Lung (tissue), 12 donors: Measurements from ENCODE around the gene YWHAE. TPM values are rescaled to one million over a fixed set of nuclear protein-coding genes. Genes with fewer than 3 reads are reported as not detected.
"Not testable (repeated sequence)": the region's sequence is repeated elsewhere in the genome, so short reads cannot be mapped to it uniquely, and the experiment has no call there.

Experiments
- ATAC-seq: fragments of 200-7000 bp; cut with Tn5 transposase; one replicate; pipeline ENCODE4 v1.9.1; 2020; ENCODE audit warnings: moderate number of reproducible peaks; ENCODE audit not compliant: insufficient read depth, low FRiP score
- DNase-seq, 3 donors: peaks; one replicate each; pipeline ENCODE4 v3.0.0-alpha.2; 2013 to 2017
- H3K27ac ChIP-seq, 2 donors: one replicate each; pipeline ENCODE4 v1.5.1; 2013; ENCODE audit warnings: mild to moderate bottlenecking in 2 of 2, moderate library complexity in 2 of 2, control low read depth in 1 of 2, inconsistent platforms in 1 of 2, low read depth in 1 of 2, low read length in 1 of 2
- H3K27me3 ChIP-seq, 3 donors: one replicate each; pipeline ENCODE4 v1.5.1; 2013; ENCODE audit warnings: low read length in 2 of 3; ENCODE audit not compliant: control insufficient read depth in 3 of 3, insufficient read depth in 3 of 3
- H3K36me3 ChIP-seq, 4 donors: one replicate each; pipeline ENCODE4 v1.5.1; 2013; ENCODE audit warnings: low read length in 4 of 4, mild to moderate bottlenecking in 1 of 4, moderate library complexity in 1 of 4; ENCODE audit not compliant: control insufficient read depth in 4 of 4, insufficient read depth in 4 of 4
- H3K4me1 ChIP-seq, 5 donors: one replicate each; pipeline ENCODE4 v1.5.1; 2013; ENCODE audit warnings: low read length in 5 of 5, mild to moderate bottlenecking in 2 of 5, moderate library complexity in 1 of 5; ENCODE audit not compliant: control insufficient read depth in 5 of 5, insufficient read depth in 5 of 5
- H3K4me3 ChIP-seq: one replicate; pipeline ENCODE4 v1.5.1; 2013; ENCODE audit warnings: mild to moderate bottlenecking, control low read depth, moderate library complexity
- H3K9ac ChIP-seq, 2 donors: one replicate each; pipeline ENCODE4 v1.5.1; 2013; ENCODE audit warnings: low read length in 2 of 2, control low read depth in 1 of 2; ENCODE audit not compliant: insufficient read depth in 1 of 2
- H3K9me3 ChIP-seq, 4 donors: one replicate each; pipeline ENCODE4 v1.5.1; 2013; ENCODE audit warnings: low read length in 3 of 4, mild to moderate bottlenecking in 1 of 4, moderate library complexity in 1 of 4; ENCODE audit not compliant: control insufficient read depth in 4 of 4, insufficient read depth in 3 of 4
- CTCF ChIP-seq: IDR thresholded peaks from 2 replicates; pipeline ENCODE4 v1.5.1; 2012; ENCODE audit warnings: mild to moderate bottlenecking; ENCODE audit errors: control extremely low read depth, extremely low read depth
- WGBS, 2 donors: extraction: QIAGEN DNeasy Blood & Tissue Kit; methylation state at CpG; one replicate each; pipeline ENCODE4 v1.1.7; 2013; 5-methylcytosine and 5-hydroxymethylcytosine counted together
- polyA plus RNA-seq, 2 donors: library from polyadenylated mRNA; stranded (reverse); fragments of 200-250 nt; gene quantifications; one replicate each; pipeline ENCODE4 v1.2.1, GENCODE V29; 2013
- total RNA-seq, 2 donors: library from RNA; depleted of rRNA in 1 of 2; stranded (reverse); fragments of >200 nt in 1 of 2; gene quantifications; one replicate each; pipeline ENCODE4 v1.2.1, GENCODE V29; 2014 to 2021
- donor health status: control.
- donor health status: control.
- donor health status: Bipolar disorder and iron deficiency.
- donor health status: healthy.
- donor health status: DM: yes; HTN: yes; CAD: no.

YWHAE gene
- total and polyA plus RNA-seq, 4 donors, result 348 to 432 (median 395) TPM

GRCh38 chr17:1313270-1314005 is 86.6 kb downstream of the YWHAE start:
- no peak for TF ChIP-seq CTCF
- no peak overlapping the region for H3K27ac ChIP-seq
- no peak for DNase-seq
- H3K4me3 ChIP-seq, result no peak overlapping the region
- no peak overlapping the region for H3K9ac ChIP-seq
- H3K4me1 ChIP-seq, result peaks cover 0 to 2% (median 0%) of the 10 kb centered on the region in 5 donors
- peaks cover 0 to 8% (median 4%) of the 10 kb centered on the region in 3 donors for H3K27me3 ChIP-seq
- ATAC-seq, result no peak
- WGBS, 2 donors, result 79% methylated on average over 8 of the region's 8 CpGs
- no peaks in the 10 kb centered on the region for H3K36me3 ChIP-seq
- no peaks in the 10 kb centered on the region for H3K9me3 ChIP-seq

- no peak for ATAC-seq
- DNase-seq, result peak in 2 of 3 donors; percentile 4 to 29
- 59 to 62% methylated on average over 9 of the region's 9 CpGs for WGBS, 2 donors
Measured at GRCh38 chr17:1312261-1312870, 87.7 kb downstream of the YWHAE start.

GRCh38 chr17:1307829-1308228 is 92.2 kb downstream of the YWHAE start:
- not testable (repeated sequence) for DNase-seq, H3K27ac ChIP-seq, H3K4me3 ChIP-seq, H3K9ac ChIP-seq, H3K4me1 ChIP-seq, H3K36me3 ChIP-seq, ATAC-seq, H3K9me3 ChIP-seq, H3K27me3 ChIP-seq
- 73 to 75% methylated on average over 11 to 12 of the region's 16 CpGs for WGBS, 2 donors

More at GRCh38 chr17:1312261-1312870, 87.7 kb downstream of the YWHAE start:
- Histone ChIP-seq H3K27me3 (peaks cover 0 to 8% (median 6%) of the 10 kb centered on the region in 3 donors), H3K27ac (no peak overlapping the region), H3K36me3 (no peaks in the 10 kb centered on the region), H3K9me3 (peaks cover 0 to 3% (median 0%) of the 10 kb centered on the region in 4 donors), H3K4me3 (no peak overlapping the region), H3K9ac (no peak overlapping the region), H3K4me1 (peaks cover 0 to 4% (median 0%) of the 10 kb centered on the region in 5 donors)
- no peak for TF ChIP-seq CTCF

GRCh38 chr17:1304962-1305563 is 95.0 kb downstream of the YWHAE start:
- Histone ChIP-seq H3K4me1 (peaks cover 0 to 4% (median 0%) of the 10 kb centered on the region in 5 donors), H3K9me3 (peaks cover 0 to 3% (median 0%) of the 10 kb centered on the region in 4 donors), H3K36me3 (no peaks in the 10 kb centered on the region), H3K27ac (no peak overlapping the region), H3K9ac (no peak overlapping the region), H3K27me3 (peaks cover 0 to 8% (median 2%) of the 10 kb centered on the region in 3 donors), H3K4me3 (no peak overlapping the region)
- no peak for DNase-seq
- TF ChIP-seq CTCF, result no peak
- ATAC-seq, result no peak
- WGBS, 2 donors, result 85 to 94% methylated on average over 19 of the region's 19 CpGs
